HEK293T (cell line): ENCODE measurements around the gene ACOT7.

Experiments used
- ARNT ChIP-seq: fragments of 450-650 bp; IDR thresholded peaks from 2 replicates; pipeline ENCODE4 v1.6.1; 2017; ENCODE audit warnings: mild to moderate bottlenecking
- BHLHE40 ChIP-seq: fragments of 450-650 bp; IDR thresholded peaks from 2 replicates; pipeline ENCODE4 v1.6.1; 2016; ENCODE audit warnings: mild to moderate bottlenecking, moderate library complexity, borderline replicate concordance
- FOXK2 ChIP-seq: fragments of 450-650 bp; IDR thresholded peaks from 2 replicates; pipeline ENCODE4 v1.6.1; 2016; ENCODE audit warnings: mild to moderate bottlenecking
- NFRKB ChIP-seq: fragments of 450-650 bp; IDR thresholded peaks from 2 replicates; pipeline ENCODE4 v1.6.1; 2016; ENCODE audit warnings: mild to moderate bottlenecking, moderate library complexity
- TARDBP ChIP-seq: fragments of 450-650 bp; IDR thresholded peaks from 2 replicates; pipeline ENCODE4 v1.6.1; 2016

- TF ChIP-seq ARNT = no peak
- no peak for TF ChIP-seq TARDBP
- no peak for TF ChIP-seq BHLHE40
- no peak for TF ChIP-seq FOXK2
- TF ChIP-seq NFRKB = no peak
Observed at GRCh38 chr1:6410248-6410893, 16.8 kb upstream of the ACOT7 start.
